ENCODE results near the gene PON1. TPM values are rescaled to one million over a fixed set of nuclear protein-coding genes. Genes with fewer than 3 reads are reported as not detected.

The PON1 gene
- under 0.01 TPM in 1 of 2 replicates, not detected in the other for total RNA-seq

DNA sequence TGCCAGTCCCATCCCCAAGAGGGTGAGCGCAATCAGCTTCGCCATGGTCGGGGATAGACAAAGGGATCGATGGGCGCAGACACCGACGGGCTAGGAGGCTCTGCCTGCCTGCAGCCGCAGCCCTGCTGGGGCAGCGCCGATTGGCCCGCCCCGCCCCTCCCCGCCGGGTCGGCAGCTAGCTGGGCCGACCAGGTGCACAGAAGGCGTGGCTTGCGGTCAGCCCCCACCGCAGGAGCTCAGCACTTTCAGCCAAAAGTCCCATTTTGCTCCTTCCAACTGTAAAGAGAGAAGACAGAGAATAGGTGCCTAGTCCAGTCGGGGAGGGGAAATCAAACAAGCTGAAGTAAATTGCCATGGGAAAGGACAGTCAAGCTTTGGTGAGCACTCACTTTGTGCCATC lies at the start of gene PON1:
PON1 (minus strand) TSS at position 102 of the 400 bp plus-strand sequence; CDS start at position 45, 57 bp downstream.

Small RNAs within 50 kb of the gene (small RNA-seq; reads per million reads assigned to genes)
- not detected for gene AC004022.2

Other genes with a start within 250 kb of the PON1 start
- 1.6 and 2.6 TPM in 2 replicates for gene PON3, start 71.8 kb upstream of the PON1 start, total RNA-seq
- 101 and 106 TPM in 2 replicates for gene PON2, start 110.5 kb upstream of the PON1 start, total RNA-seq
- under 0.01 TPM in 1 of 2 replicates, not detected in the other for gene ASB4, start 161.4 kb upstream of the PON1 start, total RNA-seq